GM21576 (cell line): ENCODE measurements around the gene ARID1B.

Source experiments
- ATAC-seq: cut with Tn5 transposase; IDR thresholded peaks from one replicate; pipeline ENCODE4 v1.9.1; 2021; ENCODE audit warnings: mild to moderate bottlenecking, moderate library complexity; ENCODE audit not compliant: unreplicated experiment

Gene ARID1B

DNA sequence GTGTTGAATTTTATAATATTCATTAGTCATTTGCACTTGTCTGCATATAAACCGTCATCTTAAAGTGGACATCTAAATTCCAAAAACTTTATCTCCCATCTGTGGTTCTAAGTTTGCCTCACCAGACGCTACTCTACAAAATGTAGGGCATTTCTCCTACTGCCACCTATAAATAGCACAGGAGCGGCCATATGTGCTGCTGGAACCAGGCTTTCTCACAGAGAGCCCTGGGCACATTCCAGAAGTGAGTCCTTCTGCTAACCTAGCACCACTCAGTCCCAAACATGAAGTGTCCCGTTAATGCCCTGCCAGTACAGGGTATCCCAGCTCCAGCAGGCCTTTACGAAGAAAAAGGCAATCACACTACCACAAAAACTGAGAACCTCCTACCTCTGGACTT is 392.5 kb downstream of the ARID1B start:
- ATAC-seq = no peak

DNA sequence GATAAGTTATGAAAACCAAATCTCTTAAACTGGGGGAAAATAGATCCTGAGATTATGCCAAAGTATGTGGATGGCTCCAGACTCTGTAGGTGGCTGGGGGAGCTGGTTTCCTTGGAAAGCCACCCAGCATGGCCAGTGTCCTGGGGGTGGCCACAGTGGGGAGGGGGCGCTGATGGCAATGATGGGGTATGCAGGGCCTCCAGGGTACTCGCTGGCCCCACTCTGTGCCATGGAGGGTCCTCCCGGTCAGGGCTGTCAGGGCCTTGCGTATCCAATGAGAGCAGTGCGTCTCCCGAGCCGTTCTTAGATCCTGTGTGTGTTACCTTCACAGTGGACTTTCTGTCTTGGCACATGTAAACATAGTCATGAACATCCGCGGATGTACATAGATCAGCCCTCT is 393.4 kb downstream of the ARID1B start:
- ATAC-seq = no peak

DNA sequence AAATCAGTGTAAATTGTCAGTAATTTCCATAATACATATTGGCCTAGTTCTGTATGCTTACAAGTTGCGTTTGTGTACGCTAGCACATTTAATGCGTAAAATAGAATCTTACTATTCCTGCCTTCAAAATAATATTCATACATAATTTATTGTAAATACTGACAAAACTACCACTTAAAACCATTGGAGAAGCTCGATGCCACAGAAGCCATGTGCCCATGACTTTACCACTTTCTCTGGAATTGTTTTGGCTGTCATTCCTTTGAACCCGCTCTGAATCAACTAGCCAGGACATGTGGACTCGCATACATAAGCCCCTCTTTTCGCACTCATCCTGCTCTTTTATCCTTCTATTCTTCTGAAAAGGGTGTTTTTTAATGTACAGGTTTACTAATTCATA is 394.6 kb downstream of the ARID1B start:
- ATAC-seq = no peak

DNA sequence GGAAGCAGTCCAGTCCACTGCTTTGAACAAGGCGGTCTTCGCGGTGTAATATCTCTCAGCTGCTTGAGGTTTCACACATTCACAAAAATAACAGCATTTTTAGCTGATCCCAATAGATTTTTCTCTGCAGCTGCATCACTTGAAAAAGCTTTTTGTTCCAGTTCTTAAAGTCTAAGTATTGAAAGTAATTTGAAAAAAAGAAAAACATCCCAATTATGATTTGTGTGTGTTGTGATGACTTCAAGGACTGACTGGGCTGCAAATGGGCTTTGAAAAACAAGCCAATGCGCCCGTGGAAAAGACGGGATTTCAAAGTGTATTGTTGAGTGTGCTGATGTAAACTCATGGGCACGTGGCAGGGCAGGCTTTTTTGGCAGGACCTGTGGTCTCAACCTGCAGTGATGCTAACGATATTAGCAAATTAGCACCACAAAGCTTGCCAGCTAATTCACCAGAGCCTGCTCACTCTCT is 395.1 kb downstream of the ARID1B start:
- no peak for ATAC-seq

DNA sequence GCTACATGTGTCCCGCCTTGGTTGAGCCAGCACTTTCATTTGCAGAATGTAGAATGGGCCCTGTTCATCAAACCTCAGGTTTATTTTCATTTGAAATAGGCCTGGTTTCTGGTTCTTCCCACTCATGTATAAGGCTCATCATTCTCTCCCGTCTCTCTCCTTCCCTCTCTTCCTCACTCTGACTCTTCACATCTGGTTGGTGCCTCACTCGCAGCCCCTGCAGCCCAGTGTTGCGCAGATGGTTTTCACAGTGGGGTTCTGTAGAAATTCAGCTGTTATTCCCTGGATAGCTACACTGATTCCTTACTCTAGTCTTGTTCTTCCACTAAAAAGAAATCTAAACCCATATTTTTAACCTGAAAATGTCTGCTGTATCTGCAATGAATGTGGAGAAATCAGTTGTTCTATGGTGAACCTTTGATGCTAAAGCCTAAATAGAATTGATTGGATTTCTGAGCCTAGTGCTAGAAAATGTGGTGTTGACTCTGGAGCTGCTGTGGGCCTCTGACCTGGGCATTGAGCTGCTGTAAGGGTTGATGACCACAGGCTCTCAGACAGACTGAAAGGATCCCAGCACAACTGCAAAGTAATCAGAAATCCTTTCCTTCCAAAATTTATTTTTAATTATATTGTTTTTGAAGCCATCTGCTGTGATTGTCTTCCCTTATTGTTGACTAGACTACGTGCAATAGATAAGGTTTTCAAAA is 395.8 kb downstream of the ARID1B start:
- no peak for ATAC-seq

DNA sequence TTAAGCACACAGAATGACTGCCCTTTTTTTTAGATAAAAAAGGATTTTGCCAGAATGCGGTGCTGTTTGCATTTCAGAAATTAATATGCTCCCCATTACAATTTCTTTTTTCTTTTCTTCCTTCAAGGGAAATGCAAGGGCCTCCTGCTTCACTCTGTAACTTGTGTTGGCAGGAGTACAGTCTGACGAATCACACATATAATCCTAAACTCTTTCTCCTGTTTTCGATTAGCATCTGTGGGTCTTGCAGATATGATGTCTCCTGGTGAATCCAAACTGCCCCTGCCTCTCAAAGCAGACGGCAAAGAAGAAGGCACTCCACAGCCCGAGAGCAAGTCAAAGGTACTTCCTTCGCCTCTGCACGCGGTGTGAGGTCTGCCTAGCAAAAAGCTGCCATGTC is 396.6 kb downstream of the ARID1B start:
- ATAC-seq = no peak

DNA sequence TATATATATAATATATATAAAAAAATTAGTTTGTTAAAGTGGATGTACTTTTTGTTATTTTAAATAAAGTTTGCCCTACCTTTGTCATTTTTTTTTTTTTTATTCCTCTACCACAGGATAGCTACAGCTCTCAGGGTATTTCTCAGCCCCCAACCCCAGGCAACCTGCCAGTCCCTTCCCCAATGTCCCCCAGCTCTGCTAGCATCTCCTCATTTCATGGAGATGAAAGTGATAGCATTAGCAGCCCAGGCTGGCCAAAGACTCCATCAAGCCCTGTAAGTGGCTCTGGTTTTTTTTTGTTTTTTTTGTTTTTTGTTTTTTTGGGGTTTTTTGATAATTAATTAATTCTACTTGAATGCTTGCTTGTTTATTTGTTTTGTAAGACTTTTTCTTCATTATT is 397.6 kb downstream of the ARID1B start:
- no peak for ATAC-seq

DNA sequence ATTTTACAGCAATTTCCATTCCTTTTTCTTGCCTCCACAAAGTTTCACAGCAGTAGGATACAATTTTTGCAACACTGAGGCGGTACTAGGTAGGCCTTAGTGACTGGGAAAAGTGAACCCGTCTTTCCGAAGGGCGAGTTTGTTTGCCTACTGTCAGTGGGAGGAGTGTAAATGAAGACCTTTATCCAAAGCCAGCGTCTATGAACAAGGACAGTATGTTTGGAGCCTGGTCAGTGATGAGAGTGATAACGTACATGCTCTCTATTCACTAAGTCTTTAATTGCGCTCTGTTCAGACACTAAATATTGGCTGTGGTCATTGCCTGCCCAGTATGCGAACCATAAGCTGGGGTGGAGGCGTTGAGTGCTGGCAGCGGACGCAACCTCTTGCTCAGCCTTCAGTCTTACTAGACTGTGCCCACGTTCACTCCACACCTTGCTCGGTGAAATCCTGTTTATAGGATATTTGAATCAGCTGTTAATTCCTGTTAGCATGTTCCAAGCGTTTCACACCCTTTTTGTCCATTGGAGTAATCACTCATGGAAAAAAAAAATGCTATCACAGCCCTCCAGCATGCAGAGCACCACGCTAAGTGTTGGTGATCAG is 400.7 kb downstream of the ARID1B start:
- no peak for ATAC-seq

DNA sequence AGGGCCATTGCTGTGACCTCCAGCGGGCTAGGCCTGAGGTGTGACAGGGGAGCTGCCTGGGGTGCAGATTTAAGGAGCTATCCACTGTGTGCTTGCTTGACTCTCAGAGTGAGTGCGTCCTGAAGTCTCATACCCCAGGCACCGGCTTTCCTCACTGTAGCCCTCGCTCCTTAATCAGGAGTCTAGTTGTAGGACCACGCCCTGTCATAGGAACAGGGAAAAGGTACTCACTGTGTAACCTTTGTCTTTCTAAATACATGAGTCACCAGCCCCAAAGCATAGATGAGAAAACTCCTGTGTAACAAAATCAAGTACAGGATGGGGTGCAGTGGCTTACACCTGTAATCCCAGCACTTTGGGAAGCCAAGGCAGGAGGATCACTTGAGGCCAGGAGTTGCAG is 404.5 kb downstream of the ARID1B start:
- no peak for ATAC-seq

DNA sequence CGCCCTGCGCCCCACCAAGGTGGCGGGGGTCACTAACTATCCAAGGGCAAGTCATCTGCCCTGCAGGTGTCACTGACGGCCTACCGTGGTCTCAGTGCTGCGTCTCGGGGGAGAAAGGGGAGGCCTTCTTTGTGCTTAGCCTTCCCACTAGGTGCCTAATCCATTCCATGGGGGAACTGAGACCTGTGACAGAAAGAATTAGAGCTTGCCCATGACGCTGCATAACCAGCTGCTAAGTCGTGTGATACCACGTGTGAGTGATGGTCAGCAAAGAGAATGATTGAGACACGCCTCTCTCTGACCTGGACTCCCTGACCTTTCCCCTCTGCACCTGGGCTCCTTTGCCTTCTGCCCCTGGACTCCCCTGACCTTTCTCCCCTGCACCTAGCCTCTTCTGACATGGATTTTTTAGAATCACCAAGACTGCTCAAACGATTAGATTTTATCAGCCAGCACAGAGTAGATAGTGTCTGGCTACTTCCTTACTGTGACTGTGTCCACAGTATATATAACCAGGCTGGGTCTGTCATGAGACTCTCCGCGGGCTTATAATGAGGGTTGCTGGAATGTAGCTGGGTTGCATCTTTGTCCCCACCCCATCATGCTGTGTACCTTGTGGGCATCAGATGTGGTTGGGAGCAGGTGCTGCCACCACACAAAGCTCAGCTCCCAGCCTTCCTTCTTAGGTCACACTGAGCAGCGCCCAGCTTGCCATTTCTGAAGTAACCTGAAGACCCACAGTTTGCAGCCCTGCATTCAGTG is 405.5 kb downstream of the ARID1B start:
- no peak for ATAC-seq

DNA sequence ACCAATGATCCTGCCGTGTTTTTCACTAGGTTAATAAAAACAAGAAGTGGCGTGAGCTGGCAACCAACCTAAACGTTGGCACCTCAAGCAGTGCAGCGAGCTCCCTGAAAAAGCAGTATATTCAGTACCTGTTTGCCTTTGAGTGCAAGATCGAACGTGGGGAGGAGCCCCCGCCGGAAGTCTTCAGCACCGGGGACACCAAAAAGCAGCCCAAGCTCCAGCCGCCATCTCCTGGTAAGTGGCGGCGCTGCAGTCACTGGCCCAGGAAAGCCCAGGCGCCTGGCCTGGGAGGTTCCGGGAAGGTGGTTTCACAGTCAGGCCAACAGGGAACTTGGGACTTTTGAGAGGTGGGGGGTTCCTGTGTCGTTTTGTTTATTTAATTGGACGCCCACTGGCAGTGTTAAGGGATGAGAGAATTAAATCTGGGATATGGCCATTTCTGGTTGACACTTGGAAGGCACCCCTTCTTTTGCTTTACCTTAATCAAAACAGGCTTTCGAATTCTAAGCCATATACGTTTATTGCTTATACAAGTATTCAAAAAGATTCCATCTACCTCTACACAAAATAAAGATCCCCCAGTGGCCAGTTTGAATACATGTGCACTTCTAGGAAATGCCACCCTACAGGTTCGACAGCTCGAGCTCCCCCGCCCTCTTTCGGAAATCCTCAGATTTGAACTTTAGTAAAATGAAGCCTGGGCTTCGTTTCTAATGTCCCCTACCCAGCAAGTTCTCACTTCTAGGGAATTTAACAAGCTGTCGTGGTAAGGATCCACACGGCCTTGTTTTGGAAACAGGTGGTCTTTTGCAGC is 407.2 kb downstream of the ARID1B start:
- ATAC-seq = no peak

DNA sequence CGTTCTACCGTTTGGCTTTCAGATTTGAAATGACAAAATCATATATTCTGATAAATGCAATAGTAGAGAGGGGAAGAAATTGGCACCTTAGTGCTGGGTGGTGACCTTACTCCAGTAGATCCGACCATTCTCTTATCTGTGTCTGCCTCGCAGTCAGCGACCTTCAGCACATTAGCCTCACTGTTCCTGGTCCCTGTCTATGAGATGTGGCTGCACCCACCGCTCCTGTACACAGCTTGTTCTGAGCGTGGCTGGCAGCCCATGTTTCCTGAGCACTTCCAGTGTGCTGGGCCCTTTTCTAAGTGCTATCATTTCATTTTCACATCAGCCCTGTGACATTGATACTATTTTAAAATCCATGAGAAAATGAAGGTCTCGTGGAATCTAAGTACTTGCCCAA is 408.0 kb downstream of the ARID1B start:
- ATAC-seq = no peak

DNA sequence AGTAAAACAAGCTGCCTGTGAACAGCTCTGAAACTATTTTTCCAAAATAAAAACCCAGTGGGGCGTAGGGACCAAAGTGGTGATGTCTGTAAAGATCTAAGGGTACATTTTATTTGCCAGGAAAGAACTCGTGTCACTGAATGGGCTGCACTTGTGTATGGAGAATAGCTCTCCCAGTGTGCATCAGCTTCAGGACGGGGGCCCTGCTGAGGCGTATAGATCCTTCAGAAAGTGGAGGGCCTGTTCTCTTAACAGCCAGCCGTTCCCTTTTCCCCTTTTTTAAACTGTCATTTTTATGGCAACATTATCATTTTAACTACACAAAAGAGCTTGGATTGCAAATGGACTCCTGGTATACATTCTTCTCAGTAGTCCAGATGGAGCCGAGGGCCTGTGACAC is 408.8 kb downstream of the ARID1B start:
- ATAC-seq = no peak

DNA sequence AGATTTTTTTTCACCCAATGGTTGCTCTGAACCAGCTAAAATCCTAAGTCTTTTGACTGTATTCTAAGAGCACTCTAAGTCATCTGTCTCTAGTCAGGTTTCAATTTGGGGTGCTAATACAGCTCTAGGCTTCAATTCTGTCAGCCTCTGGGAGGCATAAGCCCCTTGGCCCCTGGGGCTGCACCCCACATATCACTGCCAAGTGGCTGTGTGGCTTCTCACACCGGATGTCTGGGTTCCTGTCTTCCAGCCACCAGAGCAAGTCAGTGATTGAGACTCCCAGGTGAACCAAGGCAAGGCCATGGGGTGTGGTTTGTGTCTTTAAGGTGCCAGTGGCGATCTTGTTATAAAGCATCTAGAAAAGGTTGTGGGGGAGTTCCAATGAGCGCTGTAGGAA is 409.6 kb downstream of the ARID1B start:
- no peak for ATAC-seq

DNA sequence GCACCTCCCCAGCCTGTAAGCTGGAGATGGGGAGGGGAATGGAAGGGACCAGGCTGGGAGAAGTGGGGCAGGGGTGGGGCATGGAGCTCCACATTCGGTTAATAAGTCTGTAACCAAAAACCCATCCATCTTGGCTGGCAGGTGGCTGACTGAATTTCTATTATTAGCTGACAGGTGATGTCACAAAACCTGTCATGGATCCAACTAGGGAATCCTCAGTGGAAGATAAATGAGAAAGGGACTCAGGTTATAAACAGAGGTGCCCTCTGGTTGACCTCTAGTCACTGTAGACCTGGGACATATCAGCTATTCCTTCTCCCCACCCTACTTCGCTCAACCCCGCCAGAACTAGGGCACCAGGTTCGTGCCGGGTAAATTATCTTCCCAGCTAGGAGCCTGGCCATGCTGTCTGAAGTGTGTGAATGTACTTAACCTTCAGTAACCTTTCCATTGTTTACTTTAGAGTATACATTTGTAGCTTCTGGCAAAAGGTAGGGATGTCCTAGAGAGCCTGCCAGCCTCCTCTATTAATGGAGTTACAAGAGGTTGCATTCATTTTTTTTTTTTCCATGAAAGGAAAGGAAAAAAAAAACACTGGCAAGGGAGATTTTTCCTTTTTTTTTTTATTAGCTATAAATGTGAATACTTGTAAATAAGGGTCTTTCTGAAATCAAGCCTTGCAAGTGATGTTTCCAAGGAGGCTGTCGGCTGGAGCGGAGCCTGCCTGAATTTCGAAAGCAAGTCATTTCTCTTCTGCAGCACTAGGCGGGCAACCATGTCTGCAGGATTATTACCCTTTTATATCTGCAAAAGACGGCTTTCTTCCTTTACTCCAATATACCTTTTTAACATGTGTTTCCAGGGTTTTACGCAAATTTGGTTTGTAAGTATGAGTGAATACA is 410.3 kb downstream of the ARID1B start:
- ATAC-seq = no peak

DNA sequence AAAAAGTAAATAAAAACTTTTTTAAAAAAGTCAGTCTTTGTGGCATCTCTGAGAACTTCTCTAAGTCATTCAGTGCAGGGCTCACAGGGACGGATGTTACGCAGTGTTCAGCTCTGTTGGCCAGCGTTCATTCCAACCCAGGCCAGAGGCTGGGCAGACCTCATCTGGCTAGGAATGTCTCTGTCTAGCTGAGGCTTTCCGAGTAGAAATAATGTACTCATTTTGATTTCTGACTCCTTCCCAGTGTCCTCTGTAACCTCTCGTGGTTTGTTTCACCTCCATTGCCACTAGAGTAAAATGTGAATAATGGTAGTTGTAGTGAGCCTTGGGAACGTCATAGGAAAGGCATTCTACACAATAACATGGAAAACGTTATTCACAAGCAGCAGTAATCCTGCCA is 411.0 kb downstream of the ARID1B start:
- no peak for ATAC-seq

DNA sequence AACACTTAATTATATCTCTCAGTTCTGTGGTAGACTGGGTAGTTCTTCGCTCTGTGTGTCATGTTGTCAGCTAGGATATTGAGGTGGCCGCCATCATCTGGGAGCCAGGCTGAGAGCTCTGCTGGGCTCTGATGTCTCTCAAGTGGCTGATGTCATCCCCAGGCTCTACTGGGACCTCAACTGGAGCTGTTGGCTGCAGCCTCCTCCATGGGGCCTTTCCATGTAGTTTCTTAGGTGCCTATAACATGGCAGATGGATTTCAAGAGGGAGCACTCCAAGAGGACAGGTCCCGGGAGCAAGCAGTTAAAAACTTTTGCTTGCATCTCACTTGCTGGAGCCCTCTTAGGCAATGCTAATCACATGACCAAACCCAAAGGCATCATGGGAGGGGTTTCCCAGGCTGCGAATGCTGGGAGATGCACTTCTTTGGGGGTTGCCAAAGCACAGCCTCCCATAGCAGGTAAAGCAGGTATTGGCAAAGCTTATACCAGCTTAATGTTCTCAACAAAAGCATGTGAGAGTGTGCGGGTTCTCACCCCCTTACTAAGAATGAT is 416.3 kb downstream of the ARID1B start:
- ATAC-seq = no peak

DNA sequence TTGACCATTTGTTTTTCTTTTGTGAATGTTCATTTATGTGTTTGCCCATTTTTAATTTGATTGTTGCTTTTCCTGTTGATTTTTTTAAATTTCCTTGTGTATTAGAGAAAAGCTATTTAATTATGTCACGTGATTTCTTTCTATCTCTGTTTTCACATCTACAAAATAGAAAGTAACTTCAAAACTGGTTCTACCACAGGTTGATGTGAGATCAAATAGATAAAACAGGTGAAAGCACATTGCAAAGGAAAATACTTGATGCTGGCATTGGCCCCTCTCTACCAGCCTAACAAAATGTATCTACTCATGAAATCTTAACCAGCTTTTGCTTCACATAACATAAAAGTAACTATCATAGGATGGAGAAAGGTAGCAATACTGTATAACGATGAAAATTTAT is 416.9 kb downstream of the ARID1B start:
- no peak for ATAC-seq

DNA sequence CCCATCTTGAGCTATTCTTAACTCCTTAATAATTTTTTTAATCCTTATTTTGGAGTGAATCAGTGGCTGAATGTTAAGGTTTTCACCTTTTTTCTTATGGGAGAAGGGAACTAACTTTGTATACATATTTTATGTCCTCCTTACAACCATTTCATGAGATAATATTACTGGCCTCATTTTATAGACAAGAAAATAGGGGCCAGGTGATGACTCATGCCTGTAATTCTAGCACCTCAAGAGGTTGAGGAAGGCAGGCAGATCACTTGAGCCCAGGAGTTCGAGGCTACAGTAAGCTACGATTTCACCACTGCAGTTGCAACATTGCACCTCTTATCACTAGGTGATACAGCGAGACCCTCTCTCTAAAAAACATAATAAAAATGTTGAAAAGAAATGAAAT is 417.5 kb downstream of the ARID1B start:
- no peak for ATAC-seq

DNA sequence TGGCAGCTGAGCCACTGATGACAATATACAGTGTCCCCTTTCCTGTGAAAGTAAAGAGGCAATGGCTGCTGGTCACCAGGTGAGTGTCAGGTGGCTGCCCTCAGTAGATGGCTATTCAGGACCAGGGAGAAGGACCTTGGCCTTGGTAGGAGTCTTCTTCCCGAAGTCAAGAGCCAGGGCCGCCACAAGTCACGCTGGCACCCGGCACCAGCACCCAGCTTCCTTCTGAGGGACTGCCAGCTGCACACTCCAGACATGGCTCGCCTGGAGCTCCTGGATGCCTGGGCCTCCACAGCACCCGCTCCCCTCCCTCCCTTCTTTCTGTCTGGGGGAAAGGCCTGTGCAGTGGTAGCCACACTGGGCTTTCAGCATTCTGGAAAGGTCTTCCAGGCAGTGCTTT is 419.2 kb downstream of the ARID1B start:
- ATAC-seq = no peak
